GM19463 (cell line): ENCODE measurements around the gene CARD8.

ENCODE experiments used
- ATAC-seq: cut with Tn5 transposase; IDR thresholded peaks from one replicate; pipeline ENCODE4 v1.9.1; 2021; ENCODE audit warnings: mild to moderate bottlenecking, moderate library complexity; ENCODE audit not compliant: unreplicated experiment

The CARD8 gene

DNA sequence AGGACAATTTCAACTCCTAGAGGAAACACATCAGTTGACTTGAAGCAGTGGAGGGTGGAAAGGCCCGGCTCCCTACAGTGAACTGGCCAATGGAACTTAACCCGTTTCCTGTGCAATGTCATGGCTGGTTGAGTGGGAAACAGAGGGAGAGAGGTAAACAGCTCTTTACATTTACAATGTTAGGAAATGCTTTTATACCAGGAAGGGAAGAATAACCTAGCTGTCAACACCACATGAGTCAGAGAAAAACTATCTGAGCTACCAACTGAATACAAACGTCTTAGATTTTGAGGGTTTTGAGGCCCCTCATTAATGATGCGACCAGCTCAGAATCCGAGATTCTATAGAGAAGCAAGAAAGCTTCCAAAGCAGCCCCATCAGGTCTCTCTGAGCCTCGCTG lies 36.7 kb downstream of the CARD8 start:
- no peak for ATAC-seq

DNA sequence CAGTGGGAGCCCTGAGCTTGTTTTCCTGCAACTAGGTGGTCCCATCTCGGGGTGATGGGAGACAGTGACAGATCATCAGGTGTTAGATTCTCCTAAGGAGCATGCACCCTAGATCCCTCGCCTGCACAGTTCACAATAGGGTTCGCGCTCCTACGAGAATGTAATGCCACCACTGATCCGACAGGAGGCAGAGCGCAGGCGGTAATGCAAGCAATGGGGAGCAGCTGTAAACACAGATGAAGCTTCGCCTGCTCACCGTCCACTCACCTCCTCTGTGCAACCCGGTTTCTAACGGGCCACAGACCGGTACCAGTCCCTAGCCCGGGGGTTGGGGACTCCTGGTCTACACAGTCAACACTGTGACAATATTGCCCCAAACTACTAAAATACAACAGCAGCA lies 38.8 kb downstream of the CARD8 start:
- no peak for ATAC-seq

DNA sequence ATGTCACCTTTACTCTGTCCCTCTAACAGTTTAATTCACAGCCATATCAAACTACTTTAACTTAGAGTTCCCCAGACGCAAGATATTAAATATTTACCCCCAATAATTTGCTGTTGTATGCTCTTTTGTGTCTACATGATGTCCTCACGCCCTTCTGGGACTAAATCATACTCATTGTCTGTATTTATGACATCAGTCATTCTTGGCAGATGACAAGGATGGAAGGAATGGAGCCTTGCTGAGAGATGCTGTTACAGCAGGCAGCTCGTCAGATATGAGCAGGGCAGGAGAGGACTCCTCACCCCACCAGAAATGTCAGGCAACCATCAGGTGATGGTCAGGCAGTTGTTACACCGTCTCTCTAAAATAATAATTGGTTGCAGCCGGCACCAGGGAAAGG lies 41.8 kb downstream of the CARD8 start:
- no peak for ATAC-seq

DNA sequence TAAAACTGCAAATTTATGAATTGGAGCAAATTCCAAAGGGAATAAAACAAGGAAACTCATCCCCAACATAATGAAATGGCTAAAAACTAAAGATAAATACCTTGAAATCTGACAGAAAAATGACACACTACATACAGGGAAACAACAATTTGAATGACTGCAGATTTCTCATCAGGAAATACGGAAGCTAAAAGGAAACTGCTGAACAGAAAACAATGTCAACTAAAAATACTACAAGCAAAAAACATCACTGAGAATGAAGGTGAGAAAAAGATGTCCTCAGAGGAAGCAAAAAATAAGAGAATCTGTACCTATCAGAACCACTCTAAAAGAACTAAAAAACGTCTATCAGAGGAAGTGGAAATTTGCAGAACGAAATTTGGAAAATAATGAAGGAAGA lies 45.7 kb downstream of the CARD8 start:
- no peak for ATAC-seq

DNA sequence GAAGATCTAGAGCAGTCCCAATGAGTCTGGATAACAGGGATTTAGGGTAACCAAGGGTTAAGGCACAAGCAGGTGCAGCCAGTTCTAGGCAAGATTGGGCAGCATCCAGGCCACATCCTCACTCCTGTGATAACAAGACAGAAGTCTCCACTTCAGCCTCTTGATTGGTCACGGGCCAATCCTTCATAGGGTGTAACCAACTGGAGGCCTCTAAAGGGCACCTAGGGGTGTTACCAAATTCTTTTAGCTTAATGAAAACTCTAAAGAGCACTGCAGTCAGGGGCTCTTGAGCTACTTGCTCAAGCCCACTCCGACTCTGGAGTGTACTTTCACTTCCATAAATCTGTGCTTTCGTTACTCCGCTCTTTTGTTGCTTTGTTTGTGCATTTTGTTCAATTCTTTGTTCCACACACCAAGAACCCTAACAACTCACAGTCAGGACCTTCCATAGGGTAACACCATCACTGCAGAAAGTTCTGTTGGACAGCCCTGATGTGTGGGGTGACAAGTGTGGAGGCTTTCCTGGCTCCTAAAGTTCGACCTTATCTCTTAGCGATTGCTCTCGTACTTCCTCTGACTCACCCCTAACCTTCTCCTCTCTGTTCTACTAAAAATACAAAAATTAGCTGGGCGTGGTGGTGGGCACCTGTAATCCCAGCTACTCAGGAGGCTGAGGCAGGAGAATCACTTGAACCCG lies 49.2 kb downstream of the CARD8 start:
- ATAC-seq: no peak

DNA sequence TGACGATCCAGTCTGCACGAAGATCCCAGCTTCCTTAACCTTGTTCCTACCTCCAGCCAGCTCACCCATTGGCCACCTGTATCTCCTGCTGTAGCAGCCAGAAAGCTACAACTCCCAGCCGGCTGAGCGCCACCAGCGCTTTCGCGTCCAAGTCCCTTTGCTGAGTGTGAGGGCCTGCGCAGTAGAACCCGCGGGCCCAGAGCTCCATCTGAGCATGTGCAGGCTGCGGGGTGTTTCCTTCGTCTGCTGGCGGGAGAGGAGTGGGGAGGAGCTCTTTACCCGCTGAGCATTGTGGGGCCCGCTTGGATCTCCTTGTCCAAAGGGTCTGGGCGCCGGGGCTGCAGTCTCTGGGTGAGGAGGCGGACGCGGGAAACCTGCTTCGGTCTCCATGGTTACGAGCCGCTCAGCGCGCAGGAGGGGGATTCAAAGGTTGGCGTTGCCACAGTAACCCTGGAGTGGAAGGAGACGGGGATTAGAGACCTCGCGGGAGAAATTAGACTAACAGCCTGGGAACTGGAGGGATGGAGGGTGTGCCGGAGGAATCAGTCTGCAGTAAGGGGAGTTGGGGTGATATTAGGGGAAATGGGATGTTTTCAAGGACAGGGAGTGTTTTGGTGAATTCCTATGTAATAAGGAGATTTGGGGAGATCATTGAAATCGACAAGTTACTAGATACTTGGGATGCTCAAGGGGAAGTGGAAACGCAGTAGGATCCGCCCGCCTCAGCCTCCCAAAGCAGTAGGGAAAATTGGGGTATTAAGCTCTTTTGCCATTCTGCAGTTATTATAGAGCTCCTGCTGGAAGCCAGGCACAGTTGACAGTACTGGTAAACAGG lies 51.7 kb downstream of the CARD8 start:
- peak; percentile 96 for ATAC-seq

DNA sequence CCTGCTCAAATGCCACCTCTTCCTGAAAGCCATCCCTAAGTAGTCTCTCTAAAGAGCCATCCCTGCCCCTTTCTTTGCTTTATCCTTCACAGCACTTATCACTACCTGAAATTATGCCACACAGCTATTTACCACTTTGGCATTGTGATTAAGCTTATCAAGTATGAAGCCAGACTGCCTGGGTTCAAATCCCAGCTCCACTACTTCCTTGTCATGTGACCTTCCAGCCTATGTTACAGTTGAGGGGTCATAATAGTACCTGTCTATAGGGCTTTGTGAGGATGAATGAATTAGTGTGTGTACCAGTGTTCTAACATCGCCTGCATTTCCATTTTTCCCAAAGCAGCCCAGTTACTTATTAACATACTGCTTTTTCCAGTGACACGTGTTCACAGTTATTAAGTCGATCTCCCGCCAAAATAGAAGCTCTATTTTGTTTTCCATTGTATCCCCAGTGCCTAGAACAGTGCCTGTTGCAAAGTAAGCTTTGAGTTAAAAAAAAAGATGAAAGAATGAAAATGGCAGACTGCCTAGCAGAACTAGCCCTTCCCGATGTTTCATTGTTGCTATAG lies 52.4 kb downstream of the CARD8 start:
- ATAC-seq: no peak

DNA sequence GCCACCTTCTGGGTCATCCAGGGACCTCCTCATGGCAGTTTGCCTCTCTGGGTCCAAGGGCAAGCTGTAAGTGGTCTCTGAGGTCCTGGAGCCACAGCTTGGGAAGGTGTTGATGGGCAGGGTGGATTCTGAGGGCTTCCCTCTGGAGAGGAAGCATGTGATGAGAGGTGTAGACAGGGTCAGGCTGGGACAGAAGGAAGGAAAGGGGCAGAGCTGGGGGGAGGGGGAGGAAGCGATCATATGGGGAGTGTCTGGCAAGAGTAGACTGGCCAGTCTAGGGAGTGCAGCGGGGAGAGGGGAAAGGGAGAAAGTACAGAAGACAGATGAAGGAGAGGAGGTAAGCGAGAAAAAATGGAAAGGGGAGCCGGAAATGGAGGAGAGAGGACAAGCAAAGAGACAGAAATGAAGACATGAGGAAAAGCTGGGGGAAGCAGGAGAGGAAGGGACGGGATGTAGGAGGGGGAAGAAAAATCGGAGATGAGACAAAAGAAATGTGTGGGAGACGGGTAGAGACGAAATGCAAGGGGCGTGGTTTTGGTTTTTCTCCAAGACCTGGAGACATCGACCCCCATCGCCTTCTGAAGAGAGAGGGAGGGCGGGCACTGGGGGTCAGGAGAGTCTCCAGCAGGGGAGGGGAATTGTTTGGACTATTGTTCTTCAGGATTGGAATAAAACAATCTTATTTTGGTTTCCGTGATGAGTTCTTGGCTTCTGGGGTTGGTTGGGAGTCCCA lies 58.6 kb downstream of the CARD8 start:
- ATAC-seq: no peak

DNA sequence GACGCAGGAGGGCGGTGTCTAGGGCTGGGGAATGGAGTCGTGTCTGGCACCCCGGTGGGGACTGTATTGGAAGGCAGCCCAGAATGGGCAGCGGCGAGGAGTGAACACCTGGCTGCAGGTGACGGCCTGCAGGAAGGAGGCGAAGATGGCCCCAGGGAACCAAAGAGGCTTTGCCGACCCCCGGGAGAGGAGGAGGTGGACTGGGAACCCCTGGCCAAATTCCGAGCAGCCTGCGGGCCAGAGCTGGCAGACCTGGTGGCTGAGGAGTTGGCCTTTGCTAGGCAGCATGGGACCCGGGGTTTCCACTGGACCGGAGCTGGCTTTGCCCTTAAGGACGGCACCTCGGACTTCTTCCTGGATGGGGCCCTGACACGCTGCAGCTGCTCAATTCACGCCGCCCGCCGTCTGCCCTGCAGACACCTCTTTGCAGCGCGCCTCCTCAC lies 59.4 kb downstream of the CARD8 start:
- no peak for ATAC-seq

DNA sequence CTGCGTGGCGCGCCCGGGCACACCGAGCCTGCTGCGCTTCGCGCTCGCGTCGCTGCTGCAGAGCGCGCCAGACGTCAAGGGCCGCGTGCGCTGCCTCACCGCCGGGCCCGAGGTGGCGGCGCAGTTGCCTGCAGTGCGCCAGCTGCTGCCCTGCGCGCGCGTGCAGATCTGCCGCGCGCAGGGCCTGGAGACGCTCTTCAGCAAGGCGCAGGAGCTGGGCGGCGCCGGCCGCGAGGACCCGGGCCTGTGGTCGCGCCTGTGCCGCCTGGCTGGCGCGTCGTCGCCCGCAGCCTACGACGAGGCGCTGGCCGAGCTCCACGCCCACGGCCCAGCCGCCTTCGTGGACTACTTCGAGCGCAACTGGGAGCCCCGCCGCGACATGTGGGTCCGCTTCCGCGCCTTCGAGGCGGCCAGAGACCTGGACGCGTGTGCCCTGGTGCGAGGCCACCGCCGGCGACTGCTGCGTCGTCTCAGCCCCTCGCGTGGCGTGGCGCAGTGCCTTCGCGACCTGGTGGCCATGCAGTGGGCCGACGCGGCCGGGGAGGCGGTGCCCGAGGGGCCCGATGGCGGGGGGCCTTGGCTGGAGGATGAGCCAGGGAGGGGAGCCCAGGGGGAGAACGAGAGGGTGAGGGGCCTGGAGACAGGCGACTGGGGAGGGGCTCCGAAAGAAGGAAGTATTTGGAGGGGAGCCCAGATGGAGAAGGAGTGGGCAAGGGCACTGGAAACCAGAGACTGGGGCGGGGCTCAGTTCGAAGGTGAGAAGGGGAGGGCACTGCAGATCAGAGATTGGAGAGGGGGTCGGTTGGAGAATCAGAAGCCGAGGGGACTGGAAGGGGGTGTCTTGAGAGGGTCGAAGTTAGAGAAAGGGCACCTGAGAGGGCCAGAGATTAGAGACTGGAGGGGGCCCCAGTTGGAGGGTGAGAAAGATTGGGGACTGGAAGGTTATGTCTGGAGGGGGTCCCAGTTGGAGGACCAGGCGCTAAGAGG lies 60.6 kb downstream of the CARD8 start:
- no peak for ATAC-seq

DNA sequence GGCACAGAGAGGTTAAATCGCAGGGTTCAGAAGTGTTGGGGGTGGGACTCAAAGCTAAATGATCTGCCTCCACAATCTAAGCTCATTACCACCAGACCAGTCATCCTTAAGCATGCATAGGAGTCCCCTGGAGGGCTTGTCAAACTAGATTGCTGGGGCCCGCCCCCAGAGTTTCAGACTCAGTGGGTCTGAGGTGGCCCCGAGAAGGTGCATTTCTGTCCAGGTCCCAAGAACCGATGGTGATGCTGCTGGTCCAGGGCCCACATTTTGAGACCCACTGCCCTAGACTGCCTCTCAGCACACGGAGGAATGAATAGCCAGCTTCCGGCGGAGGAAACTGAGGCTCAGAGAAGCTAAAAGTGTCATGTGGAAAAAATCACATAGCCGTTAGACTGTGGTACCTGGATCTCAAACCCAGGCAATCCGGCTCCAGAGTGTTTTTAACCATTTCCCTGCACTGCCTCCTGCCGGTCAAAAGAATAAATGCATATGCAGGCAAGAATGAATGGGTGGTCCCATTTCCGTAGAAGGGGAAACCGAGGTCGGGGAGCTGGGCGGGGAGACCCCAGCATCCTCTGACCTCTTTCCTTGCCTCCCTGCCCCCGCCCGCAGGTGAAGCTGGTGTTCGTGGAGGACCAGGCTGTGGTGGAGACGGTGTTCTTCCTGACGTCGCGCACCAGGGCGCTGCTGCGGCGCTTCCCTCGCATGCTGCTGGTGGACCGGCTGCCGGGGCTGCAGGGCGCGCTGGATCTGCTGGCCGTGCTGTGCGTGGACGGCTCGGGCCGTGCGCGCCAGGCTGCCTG lies 61.5 kb downstream of the CARD8 start:
- ATAC-seq: no peak

DNA sequence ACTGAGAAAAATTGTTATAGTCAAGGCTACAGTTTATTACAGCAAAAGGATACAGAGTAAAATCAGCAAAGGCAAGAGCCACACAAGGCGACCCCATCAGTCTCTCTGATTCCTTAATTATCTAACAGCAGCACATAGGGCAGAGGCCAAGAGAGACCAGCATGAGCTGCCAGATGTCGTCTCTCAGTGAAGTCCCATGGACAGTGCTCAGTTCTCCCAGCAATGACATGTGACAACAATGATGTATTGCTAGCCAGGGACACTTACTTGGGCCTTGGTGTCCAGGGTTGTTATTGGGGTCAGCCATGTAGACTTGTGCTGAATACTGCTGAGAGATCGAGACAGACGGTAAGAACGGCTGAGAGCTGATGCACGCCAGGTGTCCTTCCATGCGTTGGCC lies 63.0 kb downstream of the CARD8 start:
- ATAC-seq: no peak

DNA sequence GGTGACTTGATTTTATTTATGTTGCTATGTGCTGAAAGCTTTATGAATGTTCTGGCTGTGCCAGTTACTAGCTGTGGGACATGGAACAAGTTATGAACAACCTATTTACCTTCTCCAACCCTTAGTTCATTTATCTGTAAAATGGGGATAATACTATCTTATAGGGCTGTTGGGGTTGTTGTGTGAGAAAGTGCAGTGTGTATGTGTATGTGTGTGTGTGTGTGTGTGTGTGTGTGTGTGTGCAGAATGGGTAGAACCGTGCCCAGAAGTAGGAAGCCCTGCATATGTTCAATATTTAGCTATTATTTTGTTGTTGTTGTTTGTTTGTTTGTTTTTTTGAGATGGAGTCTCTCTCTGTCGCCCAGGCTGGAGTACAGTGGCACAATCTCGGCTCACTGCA lies 64.8 kb downstream of the CARD8 start:
- ATAC-seq: no peak

DNA sequence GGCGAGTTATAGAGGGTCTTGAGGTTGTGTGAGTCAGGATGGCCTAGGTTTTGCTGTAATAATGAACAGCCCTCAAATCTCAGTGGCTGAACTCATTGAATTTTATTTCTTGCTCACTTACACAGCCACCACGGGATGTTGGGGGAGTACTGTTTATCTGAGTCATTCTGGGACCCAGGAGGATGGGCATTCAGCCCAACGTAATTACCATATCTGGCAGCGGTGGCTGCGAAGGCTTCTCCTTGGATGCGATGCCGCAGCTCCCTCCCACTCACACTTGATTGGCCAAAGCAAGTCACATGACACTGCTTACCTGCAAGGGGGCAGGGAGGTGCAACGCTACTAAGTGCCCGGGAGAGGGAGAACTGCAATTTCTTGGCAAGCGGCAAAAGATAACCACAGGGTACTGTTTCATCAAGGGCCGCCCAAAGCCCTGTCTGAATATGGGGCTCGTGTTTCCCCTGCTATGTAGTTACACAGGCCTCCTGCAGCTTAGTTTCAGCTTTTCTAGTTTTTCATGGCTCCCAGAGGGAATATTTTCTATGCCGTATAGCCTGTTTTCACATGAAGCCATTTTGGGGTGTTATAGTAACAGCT lies 65.3 kb downstream of the CARD8 start:
- ATAC-seq: no peak

DNA sequence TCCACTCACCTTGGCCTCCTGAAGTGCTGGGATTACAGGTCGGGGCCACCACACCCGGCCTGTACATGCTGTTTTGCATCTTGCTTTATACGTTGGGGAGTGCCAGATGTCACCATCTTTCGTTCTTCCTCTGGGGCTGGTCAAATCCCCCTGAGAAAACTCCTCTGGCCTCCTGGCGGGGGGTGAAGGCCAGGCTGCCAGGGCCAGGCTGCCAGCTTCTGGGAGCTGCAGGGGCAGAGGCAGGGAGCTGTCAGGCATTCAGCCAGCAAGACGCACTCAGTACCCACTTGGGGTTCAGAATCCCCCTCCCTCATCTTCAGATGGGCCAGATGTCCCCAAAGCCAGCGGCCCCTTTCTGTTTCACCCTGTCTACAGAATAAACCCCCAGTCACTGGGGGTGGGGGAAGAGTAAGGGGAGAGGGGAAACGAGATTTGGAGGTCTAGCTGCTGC lies 69.1 kb downstream of the CARD8 start:
- ATAC-seq: no peak

DNA sequence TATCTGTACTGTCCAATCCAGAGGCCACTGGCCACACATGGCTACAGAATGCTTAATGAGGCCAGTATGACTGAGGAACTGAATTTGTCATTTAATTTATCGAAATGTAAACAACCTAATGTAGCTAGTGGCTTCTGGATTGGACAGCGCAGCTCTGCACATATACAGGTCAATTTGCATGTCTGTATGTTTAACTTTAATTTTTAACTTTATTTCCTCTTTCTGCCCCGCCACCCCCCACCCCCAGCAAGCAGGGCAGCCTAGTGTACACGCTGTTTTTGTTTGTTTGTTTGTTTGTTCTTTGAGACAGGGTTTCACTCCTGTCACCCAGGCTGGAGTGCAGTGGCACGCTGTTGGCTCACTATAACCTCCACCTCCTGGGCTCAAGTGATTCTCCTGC lies 69.7 kb downstream of the CARD8 start:
- ATAC-seq: no peak

DNA sequence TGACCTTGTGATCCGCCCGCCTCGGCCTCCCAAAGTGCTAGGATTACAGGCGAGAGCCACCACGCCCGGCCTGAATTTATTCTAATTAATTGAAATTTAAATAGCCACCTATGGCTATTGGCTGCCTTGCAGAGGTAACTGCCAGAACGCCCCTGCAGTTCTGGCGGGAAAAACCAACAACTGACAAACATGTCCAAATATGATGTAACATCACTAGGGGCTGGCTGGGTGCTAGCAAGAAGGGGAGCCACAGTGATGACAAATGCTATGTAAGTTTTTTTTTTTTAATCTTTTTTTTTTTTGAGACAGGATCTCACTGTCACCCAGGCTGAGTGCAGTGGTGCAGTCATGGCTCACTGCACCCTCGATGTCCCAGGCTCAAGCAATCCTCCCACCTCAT lies 72.4 kb downstream of the CARD8 start:
- ATAC-seq: no peak

DNA sequence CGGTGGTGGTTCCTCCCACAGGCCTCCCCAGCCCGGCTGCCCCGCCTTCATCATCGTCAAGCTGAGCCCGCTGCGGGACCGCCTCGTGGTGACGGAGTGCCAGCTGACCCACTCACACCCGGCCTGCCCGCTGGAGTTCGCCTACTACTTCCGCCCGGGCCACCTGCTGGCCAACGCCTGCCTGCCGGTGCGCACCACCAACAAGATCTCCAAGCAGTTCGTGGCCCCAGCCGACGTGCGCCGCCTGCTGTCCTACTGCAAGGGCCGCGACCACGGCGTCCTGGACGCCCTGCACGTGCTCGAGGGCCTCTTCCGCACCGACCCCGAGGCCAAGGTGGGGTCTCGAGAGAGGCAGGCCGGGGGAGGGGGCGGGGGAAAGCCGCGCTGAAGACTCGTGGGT lies 73.3 kb downstream of the CARD8 start:
- no peak for ATAC-seq

DNA sequence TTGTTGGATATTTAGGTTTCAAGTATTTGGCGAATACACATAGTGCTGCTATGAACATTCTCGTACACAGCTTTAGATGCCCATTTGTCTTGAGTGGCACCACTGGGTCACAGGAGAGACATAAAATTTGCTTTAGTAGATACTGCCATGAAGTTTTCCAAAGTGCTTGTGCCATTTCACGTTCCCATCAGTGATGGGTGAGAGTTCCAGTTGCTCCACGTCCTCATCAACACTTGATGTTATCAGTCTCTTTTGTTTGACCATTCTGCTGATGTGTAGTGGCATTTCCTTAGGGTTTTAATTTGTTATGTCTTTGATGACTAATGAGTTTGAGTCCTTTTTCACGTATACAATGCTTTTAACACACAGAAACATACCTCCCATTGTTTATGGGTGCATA lies 74.2 kb downstream of the CARD8 start:
- ATAC-seq: no peak
